ENCODE measurements around the gene LRBA.

Gene LRBA

GRCh38 chr4:150342945-150343344 lies 672.1 kb downstream of the LRBA start:
- no peak for DNase-seq

DNA sequence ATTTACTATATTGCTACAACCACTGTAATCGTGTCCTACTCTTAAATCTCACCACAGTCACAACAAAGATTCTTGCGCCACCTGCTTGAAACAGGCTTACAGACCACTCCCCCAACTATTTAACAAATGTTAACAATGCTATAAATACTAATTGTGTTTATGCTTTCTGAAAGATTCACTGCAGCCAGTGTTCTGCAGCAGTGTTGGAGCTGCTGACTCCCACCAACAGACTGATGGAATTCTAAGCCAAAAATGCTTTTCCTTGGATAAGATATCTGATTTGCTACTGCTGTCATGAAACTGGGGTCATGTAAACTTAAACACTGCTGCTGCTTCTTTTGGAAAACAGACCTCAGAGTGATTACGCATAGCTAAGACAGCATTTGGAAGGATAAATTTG lies 677.4 kb downstream of the LRBA start:
- no peak for DNase-seq

- DNase-seq = no peak
Observed at GRCh38 chr4:150336676-150337412, 678.2 kb downstream of the LRBA start.

GRCh38 chr4:150332961-150333360 lies 682.1 kb downstream of the LRBA start:
- no peak for DNase-seq

DNA sequence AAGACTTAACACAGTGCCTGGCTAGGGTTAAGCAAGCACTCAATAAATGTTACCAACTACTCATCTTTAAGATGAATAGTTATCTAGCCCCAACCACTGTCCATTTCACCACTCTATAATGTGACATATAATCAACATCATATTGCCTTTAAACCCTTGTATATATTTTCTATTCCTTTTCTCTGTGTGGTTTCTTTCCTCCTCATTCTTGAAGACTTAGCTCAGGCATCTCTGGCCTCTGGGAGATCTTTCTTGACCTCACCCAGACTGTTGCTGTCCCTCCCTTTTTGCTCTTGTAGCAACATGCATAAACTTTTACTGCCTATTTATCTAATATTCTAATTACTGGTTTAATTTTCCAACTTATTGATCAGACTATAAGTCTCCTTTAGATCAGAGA lies 683.0 kb downstream of the LRBA start:
- DNase-seq = no peak

DNA sequence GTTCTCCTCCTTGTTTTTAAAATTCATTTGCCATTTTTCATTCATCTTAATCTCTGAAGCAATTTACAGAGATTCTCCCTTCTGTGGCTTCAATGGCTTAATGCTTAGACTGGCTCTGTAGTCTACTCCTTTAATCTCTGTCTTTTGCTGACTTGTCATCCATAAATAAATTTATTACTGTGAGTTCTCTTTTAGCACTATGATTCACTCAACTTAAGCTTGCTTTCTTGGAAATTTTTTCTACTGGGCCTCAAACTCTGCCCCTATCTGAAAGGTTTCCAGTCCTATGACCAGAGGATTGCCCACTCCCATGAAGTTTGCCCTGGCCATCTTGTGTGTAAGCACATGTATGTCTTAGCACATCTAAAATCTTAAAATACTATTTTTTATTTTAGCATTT lies 685.7 kb downstream of the LRBA start:
- DNase-seq = no peak

GRCh38 chr4:150328496-150328895 lies 686.6 kb downstream of the LRBA start:
- no peak for DNase-seq

GRCh38 chr4:150327262-150327780 lies 687.8 kb downstream of the LRBA start:
- DNase-seq = no peak

- DNase-seq = no peak
Observed at GRCh38 chr4:150325872-150326271, 689.2 kb downstream of the LRBA start.

GRCh38 chr4:150323406-150324325 lies 691.4 kb downstream of the LRBA start:
- DNase-seq = no peak

DNA sequence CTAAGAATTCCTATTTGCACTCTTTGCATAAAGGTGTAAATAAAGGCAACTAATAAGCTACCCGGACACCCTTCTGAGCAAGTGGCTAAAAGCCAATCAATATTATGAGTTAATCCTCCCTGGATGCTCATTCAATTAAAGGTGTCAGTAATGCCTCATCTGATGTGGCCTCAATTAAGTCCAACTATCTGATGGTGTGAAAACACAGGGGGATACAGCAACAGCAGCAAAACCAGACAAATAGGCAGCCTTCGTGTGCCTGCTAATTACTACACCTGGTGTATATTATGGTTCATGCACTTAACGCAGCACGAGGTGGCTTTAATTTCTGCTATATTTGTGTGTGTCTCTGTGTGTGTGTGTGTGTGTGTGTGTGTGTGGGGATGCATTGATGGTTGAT lies 692.4 kb downstream of the LRBA start:
- no peak for DNase-seq

DNA sequence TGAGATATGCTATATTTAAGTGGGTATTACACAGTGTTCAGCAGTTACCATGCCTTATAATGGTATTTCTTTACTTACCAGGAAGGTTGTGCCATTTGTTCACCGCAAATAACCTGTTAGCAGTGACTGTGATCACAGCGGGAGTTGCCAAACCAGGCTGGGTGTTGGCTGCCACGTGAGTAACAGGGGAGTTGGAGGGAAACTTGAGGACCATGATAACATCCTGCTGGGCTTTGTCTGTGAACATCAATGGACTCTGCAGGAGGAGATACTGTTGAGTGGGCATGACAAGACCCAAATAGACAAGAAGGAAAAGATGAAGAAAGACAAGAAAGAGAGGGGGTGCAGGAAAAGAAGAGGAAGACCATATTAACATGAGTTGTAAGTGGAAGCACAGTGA lies 694.0 kb downstream of the LRBA start:
- DNase-seq = no peak

- DNase-seq = no peak
Observed at GRCh38 chr4:150318971-150319370, 696.1 kb downstream of the LRBA start.

GRCh38 chr4:150318527-150318926 lies 696.6 kb downstream of the LRBA start:
- no peak for DNase-seq

- no peak for DNase-seq
Observed at GRCh38 chr4:150316332-150317205, 698.5 kb downstream of the LRBA start.

DNA sequence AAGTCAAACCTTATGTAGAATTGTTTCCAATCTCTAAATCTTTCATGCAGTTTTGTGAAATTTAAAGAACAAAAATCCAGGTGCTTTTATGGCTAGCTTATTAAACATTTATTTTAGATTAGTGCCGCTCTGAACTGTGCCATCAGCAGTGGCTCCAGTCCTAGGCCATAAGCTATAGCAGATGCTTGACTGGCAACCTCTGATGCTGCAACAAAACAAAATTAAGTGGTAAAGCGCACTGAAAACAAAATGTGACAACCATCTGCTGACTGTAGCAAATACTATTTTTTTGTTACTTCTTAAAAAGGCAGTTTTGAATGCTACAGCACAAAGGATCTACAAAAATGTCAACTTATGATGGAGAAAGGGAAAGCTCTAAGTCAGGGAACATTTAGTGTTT lies 699.4 kb downstream of the LRBA start:
- DNase-seq = no peak

DNA sequence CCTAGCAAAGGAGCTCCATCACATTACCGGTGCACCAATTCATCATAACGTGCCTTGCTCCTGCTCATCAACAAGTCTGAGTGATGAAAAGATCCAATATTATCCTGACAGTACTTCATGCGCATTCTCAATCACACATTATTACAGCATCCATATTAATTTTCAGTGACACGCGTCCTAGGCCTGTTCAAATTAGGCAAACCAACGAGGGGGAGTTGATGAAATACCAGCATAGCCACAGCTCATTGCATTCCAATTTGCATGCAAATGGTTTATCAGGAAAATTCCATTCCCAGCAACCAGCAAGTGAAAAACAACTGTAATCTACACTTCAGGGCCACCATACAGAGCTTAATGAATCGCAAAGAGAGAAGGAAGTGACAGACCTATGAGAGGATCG lies 699.9 kb downstream of the LRBA start:
- no peak for DNase-seq

DNA sequence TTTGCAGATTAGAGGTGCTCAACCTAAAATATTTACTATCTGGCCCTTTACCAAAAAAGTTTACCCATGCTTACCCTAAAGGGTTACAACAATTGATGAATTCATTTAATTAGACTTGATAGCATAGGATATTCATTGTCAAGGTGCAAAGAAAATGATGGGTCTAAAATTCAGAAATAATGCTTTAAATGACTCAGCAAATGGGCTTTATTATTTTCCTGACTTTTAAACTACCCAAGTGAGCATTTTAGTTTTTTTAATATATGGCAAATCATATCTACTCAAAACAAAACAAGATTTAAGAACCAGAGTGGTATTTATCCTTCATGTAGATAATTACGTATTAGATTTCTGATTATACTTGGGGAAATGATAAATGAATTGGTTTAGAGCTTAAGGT lies 701.1 kb downstream of the LRBA start:
- no peak for DNase-seq

GRCh38 chr4:150310159-150310895 lies 704.8 kb downstream of the LRBA start:
- DNase-seq = no peak

- no peak for DNase-seq
Observed at GRCh38 chr4:150308824-150309472, 706.1 kb downstream of the LRBA start.

GRCh38 chr4:150306719-150307118 lies 708.4 kb downstream of the LRBA start:
- no peak for DNase-seq

- no peak for DNase-seq
Observed at GRCh38 chr4:150305995-150306394, 709.1 kb downstream of the LRBA start.

All from stimulated activated CD4-positive, alpha-beta T cell treated with anti-CD3 and anti-CD28 coated beads, Interleukin-2, amount 100 ng/mL, for 48 hours (primary cell).